Caco-2 (cell line): ENCODE data around the gene TXNL4A. TPM values are rescaled to one million over a fixed set of nuclear protein-coding genes. Genes with fewer than 3 reads are reported as not detected.
"Not testable (repeated sequence)": the region's sequence is repeated elsewhere in the genome, so short reads cannot be mapped to it uniquely, and the experiment has no call there.

Source experiments
- BruUV-seq: library from RNA; stranded (reverse); fragments of 400-500 nt; replicated peaks from 2 replicates; lab custom pipeline; 2021; lab: Mats Ljungman, UMichigan
- CTCF ChIA-PET: fragments of 300-600 bp; sonication (Branson Sonifier 250); formaldehyde crosslinking; loops from one replicate; lab custom pipeline; 2022; ENCODE audit warnings: antibody characterized with exemption; lab: Charles Lee
- POLR2A ChIA-PET: fragments of 300-600 bp; sonication (Branson Sonifier 250); formaldehyde crosslinking; loops from one replicate; lab custom pipeline; 2022; ENCODE audit warnings: antibody characterized with exemption; lab: Charles Lee
- DNase-seq, 2 experiments: peaks; one replicate each; pipeline versions ENCODE4 v3.0.0 to v3.0.0-alpha.2; 2020 to 2022
- H3K27me3 ChIP-seq: replicated peaks from 2 replicates; pipeline ENCODE4 v1.6.0; 2011; ENCODE audit warnings: low read length; ENCODE audit not compliant: control insufficient read depth, insufficient read depth
- H3K36me3 ChIP-seq: 2 replicates; pipeline ENCODE4 v1.5.1; 2011; ENCODE audit warnings: low read length; ENCODE audit not compliant: control insufficient read depth, insufficient read depth
- H3K4me1 ChIP-seq: fragments of 250-450 bp; sonication (Bioruptor Pico); 2 replicates; pipeline ENCODE4 v1.5.1; 2020; ENCODE audit warnings: mild to moderate bottlenecking
- H3K4me3 ChIP-seq: 2 replicates; pipeline ENCODE4 v1.5.1; 2011; ENCODE audit warnings: low read depth, mild to moderate bottlenecking, control low read depth, low read length
- H3K9me3 ChIP-seq: fragments of 250-450 bp; sonication (Bioruptor Pico); 2 replicates; pipeline ENCODE4 v1.5.1; 2020; ENCODE audit warnings: mild to moderate bottlenecking, moderate library complexity
- H3K27ac Mint-ChIP-seq: one replicate; pipeline ENCODE4 v1.8.0; 2022; ENCODE audit warnings: mixed read lengths; ENCODE audit not compliant: unreplicated experiment
- H3K27me3 Mint-ChIP-seq: one replicate; pipeline ENCODE4 v1.8.0; 2022; ENCODE audit warnings: mixed read lengths; ENCODE audit not compliant: insufficient read depth, unreplicated experiment
- H3K36me3 Mint-ChIP-seq: one replicate; pipeline ENCODE4 v1.8.0; 2022; ENCODE audit warnings: mild to moderate bottlenecking, mixed read lengths; ENCODE audit not compliant: insufficient read depth, unreplicated experiment
- H3K4me1 Mint-ChIP-seq: one replicate; pipeline ENCODE4 v1.8.0; 2022; ENCODE audit warnings: low read depth, mixed read lengths; ENCODE audit not compliant: unreplicated experiment
- H3K4me3 Mint-ChIP-seq: one replicate; pipeline ENCODE4 v1.8.0; 2022; ENCODE audit warnings: mild to moderate bottlenecking, moderate library complexity, mixed read lengths; ENCODE audit not compliant: unreplicated experiment
- H3K9me3 Mint-ChIP-seq: one replicate; pipeline ENCODE4 v1.8.0; 2022; ENCODE audit warnings: mixed read lengths; ENCODE audit not compliant: unreplicated experiment
- CTCF ChIP-seq, 2 experiments: fragments of 200-600 bp in 1 of 2; IDR thresholded peaks; 1 replicate in 1 of 2; 2 replicates in 1 of 2; pipeline versions ENCODE4 v1.5.1 to v1.8.0; 2011 to 2022; ENCODE audit warnings: antibody characterized with exemption in 1 of 2, control low read depth in 1 of 2, inconsistent platforms in 1 of 2, low read depth in 1 of 2, low read length in 1 of 2, mild to moderate bottlenecking in 1 of 2, moderate library complexity in 1 of 2; ENCODE audit not compliant: insufficient read depth in 1 of 2, severe bottlenecking in 1 of 2, unreplicated experiment in 1 of 2
- intact Hi-C: fragments of 100-400 bp; cut with micrococcal nuclease; formaldehyde crosslinking; loops from one replicate; pipeline ENCODE4 v1.10.0; 2022; ENCODE audit not compliant: unreplicated experiment
- total RNA-seq: library from RNA; stranded (reverse); gene quantifications from 2 replicates; pipeline ENCODE4 v1.2.3, GENCODE V29; 2022

The TXNL4A gene
- total RNA-seq, 1 experiment from 2014 or later: 83.3 TPM

GRCh38 chr18:80012714-80013113 is 24.4 kb upstream of the TXNL4A start:
- H3K27ac Mint-ChIP-seq: no peak overlapping the region
- H3K4me3 Mint-ChIP-seq: no peak overlapping the region
- H3K36me3 ChIP-seq: no peaks in the 10 kb centered on the region
- H3K4me1 Mint-ChIP-seq: no peaks in the 10 kb centered on the region
- DNase-seq: no peak
- no TSS peak for BruUV-seq
- H3K27me3 Mint-ChIP-seq: no peaks in the 10 kb centered on the region
- ChIA-PET CTCF (no interaction called here), POLR2A (no interaction called here)
- no peaks in the 10 kb centered on the region for H3K4me1 ChIP-seq
- H3K4me3 ChIP-seq: no peak overlapping the region
- no peaks in the 10 kb centered on the region for H3K9me3 Mint-ChIP-seq
- intact Hi-C loops: no loop called here
- H3K9me3 ChIP-seq: no peaks in the 10 kb centered on the region
- no peaks in the 10 kb centered on the region for H3K36me3 Mint-ChIP-seq
- no peaks in the 10 kb centered on the region for H3K27me3 ChIP-seq
- no peak for TF ChIP-seq CTCF (IDR thresholded peaks at IDR 0.05; ENCODE audit: insufficient read depth in 1 of 2, low read depth in 1 of 2, low read length in 1 of 2, severe bottlenecking in 1 of 2, unreplicated experiment in 1 of 2)

- POLR2A ChIA-PET, H3K4me3 ChIP-seq, DNase-seq, H3K27ac Mint-ChIP-seq, BruUV-seq, H3K4me1 ChIP-seq, H3K36me3 Mint-ChIP-seq, CTCF ChIA-PET, H3K27me3 ChIP-seq, H3K4me3 Mint-ChIP-seq, H3K27me3 Mint-ChIP-seq, H3K9me3 ChIP-seq, H3K4me1 Mint-ChIP-seq, intact Hi-C loops, H3K9me3 Mint-ChIP-seq, H3K36me3 ChIP-seq: not testable (repeated sequence)
Observed at GRCh38 chr18:80011496-80012137, 23.3 kb upstream of the TXNL4A start.

GRCh38 chr18:80010551-80010906 is 22.2 kb upstream of the TXNL4A start:
- H3K27ac Mint-ChIP-seq: no peak overlapping the region
- ChIA-PET POLR2A (no interaction called here), CTCF (interaction anchor here (0.5 kb wide), 1 partner anchor 123 kb away, joined by 3 read pairs; no protein-coding TSS in a partner anchor)
- DNase-seq: no peak
- no peak for TF ChIP-seq CTCF (IDR thresholded peaks at IDR 0.05; ENCODE audit: insufficient read depth in 1 of 2, low read depth in 1 of 2, low read length in 1 of 2, severe bottlenecking in 1 of 2, unreplicated experiment in 1 of 2)
- H3K9me3 Mint-ChIP-seq: no peaks in the 10 kb centered on the region
- H3K9me3 ChIP-seq: no peaks in the 10 kb centered on the region
- no peaks in the 10 kb centered on the region for H3K36me3 ChIP-seq
- H3K36me3 Mint-ChIP-seq: no peaks in the 10 kb centered on the region
- no peaks in the 10 kb centered on the region for H3K27me3 ChIP-seq
- H3K4me1 ChIP-seq: no peaks in the 10 kb centered on the region
- H3K27me3 Mint-ChIP-seq: no peaks in the 10 kb centered on the region
- H3K4me3 Mint-ChIP-seq: no peak overlapping the region
- H3K4me1 Mint-ChIP-seq: no peaks in the 10 kb centered on the region
- H3K4me3 ChIP-seq: no peak overlapping the region
- no TSS peak for BruUV-seq
- intact Hi-C loops: no loop called here
